GM12865 (cell line): Measurements from ENCODE around the gene STK16.
A peak's percentile ranks its signal among the peaks of the same experiment; 100 is the strongest.

ENCODE experiments used
- DNase-seq: peaks from one replicate; pipeline ENCODE4 v3.0.0; 2010; ENCODE audit warnings: low read depth
- H3K4me3 ChIP-seq: 2 replicates; pipeline ENCODE4 v1.5.1; 2011; ENCODE audit warnings: mild to moderate bottlenecking, low read depth, low read length, control low read depth
- CTCF ChIP-seq: IDR thresholded peaks from 2 replicates; pipeline ENCODE4 v1.5.1; 2011; ENCODE audit warnings: low read length, control low read depth, low read depth, inconsistent platforms; ENCODE audit not compliant: insufficient read depth; ENCODE audit errors: missing control alignments

Gene STK16

GRCh38 chr2:219296631-219297391 lies 51.5 kb downstream of the STK16 start:
- no peak for TF ChIP-seq CTCF
- no peak for DNase-seq
- no peak overlapping the region for H3K4me3 ChIP-seq

DNA sequence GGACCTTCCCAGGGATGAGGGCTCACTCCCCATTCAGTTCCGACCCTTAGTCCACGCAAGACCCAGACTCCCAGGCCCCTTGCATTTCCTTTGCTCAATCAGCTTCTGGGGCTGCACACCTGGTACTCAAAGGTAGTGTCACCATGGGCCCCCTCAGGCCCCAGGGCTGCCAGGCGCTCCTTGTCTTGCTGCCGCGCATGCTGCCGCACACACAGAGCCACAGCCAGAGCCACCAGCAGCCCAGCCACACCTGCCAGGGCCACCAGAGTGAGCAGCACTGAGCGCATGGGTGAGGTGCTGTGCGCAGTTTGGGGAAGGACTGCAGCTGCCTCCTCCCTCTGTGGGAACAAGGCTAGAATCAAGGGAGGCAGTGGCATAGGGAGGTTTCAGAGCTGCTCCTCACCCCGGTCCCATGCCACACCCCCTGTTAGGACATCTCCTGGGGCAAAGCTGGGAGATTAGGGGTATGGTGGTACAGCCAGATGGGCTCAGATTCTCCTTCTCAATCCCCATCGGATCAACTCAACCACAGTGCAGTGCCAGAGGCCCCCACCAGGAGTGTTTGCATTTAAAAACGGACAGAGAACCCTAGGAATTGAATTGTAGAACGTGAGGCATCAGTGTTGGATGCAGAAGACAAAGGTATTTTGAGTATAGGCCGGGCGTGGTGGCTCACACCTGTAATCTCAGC lies 52.6 kb downstream of the STK16 start:
- H3K4me3 ChIP-seq = no peak overlapping the region
- no peak for DNase-seq
- peak; percentile 11 for TF ChIP-seq CTCF

- DNase-seq = peak; percentile 84
Measured at GRCh38 chr2:219298759-219299371, 53.6 kb downstream of the STK16 start.

DNA sequence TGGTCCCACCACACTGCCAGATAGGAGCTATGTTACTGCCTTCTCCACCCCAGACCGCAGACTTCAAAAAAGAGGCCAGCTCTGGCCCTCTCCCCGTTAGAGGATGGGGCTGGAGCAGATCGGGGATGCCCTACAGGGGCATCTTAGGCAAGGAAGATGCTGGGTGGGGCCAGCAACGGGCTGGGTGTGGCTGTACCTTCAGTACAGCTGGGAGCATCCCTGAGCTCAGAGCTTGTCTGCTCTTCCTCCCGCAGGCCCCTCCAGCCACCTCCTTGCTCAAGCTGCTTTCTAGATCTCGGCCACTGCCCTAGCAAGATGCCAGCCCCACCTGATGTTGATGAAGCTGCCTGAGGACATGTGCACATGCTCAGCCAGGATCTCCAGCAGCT lies 54.1 kb downstream of the STK16 start:
- H3K4me3 ChIP-seq = no peak overlapping the region
- TF ChIP-seq CTCF = no peak
- DNase-seq = no peak

More at GRCh38 chr2:219298759-219299371, 53.6 kb downstream of the STK16 start:
- peak; percentile 98 for TF ChIP-seq CTCF
- peak overlapping the region; percentile 16; the same call in 1 of the 2 replicates for H3K4me3 ChIP-seq
